PC-9 (cell line): ENCODE results near the gene ANKRD40CL. TPM values are rescaled to one million over a fixed set of nuclear protein-coding genes. Genes with fewer than 3 reads are reported as not detected.

Experiments
- BruUV-seq: library from RNA; stranded (reverse); fragments of 400-500 nt; replicated peaks from 2 replicates; lab custom pipeline; 2021; lab: Mats Ljungman, UMichigan
- CTCF ChIA-PET: fragments of 300-600 bp; sonication (Branson Sonifier 250); formaldehyde crosslinking; loops from one replicate; lab custom pipeline; 2022; ENCODE audit warnings: antibody characterized with exemption; lab: Charles Lee
- POLR2A ChIA-PET: fragments of 300-600 bp; sonication (Branson Sonifier 250); formaldehyde crosslinking; loops from one replicate; lab custom pipeline; 2022; ENCODE audit warnings: antibody characterized with exemption; ENCODE audit not compliant: unreplicated experiment; lab: Charles Lee
- DNase-seq, 2 experiments: peaks; one replicate each; pipeline versions ENCODE4 v3.0.0 to v3.0.0-alpha.2; 2015 to 2022; ENCODE audit warnings: mixed read lengths in 1 of 2
- H2AFZ ChIP-seq: fragments of 200-600 bp; sonication (generic); 2 replicates; pipeline ENCODE4 v1.8.1; 2017; ENCODE audit warnings: antibody characterized with exemption
- H3F3A ChIP-seq: fragments of 200-600 bp; sonication (generic); 2 replicates; pipeline ENCODE4 v1.8.1; 2017; ENCODE audit warnings: antibody characterized with exemption, mild to moderate bottlenecking, low read depth; ENCODE audit not compliant: insufficient read depth
- H3K27ac ChIP-seq: fragments of 200-600 bp; sonication (generic); 2 replicates; pipeline ENCODE4 v1.6.1; 2016; ENCODE audit warnings: mixed run types
- H3K27me3 ChIP-seq: fragments of 200-600 bp; sonication (generic); 2 replicates; pipeline ENCODE4 v1.6.1; 2016; ENCODE audit warnings: low read depth, mixed run types; ENCODE audit not compliant: insufficient read depth
- H3K36me3 ChIP-seq: fragments of 200-600 bp; sonication (generic); 2 replicates; pipeline ENCODE4 v1.6.1; 2016; ENCODE audit warnings: low read depth, mixed run types
- H3K4me1 ChIP-seq: fragments of 200-600 bp; sonication (generic); replicated peaks from 2 replicates; pipeline ENCODE4 v1.6.1; 2016; ENCODE audit warnings: mixed run types; ENCODE audit not compliant: insufficient read depth
- H3K4me2 ChIP-seq: fragments of 200-600 bp; sonication (generic); 2 replicates; pipeline ENCODE4 v1.6.1; 2017; ENCODE audit warnings: mixed run types
- H3K4me3 ChIP-seq: fragments of 200-600 bp; sonication (generic); 2 replicates; pipeline ENCODE4 v1.6.1; 2016; ENCODE audit warnings: mixed run types
- H3K79me2 ChIP-seq: fragments of 200-600 bp; sonication (generic); 2 replicates; pipeline ENCODE4 v1.6.1; 2017; ENCODE audit warnings: low read depth, mixed run types
- H3K9me2 ChIP-seq: fragments of 200-600 bp; sonication (generic); 2 replicates; pipeline ENCODE4 v1.8.1; 2017; ENCODE audit warnings: mild to moderate bottlenecking; ENCODE audit not compliant: insufficient read depth
- H3K9me3 ChIP-seq: fragments of 200-600 bp; sonication (generic); 2 replicates; pipeline ENCODE4 v1.8.1; 2016; ENCODE audit warnings: low read depth; ENCODE audit not compliant: insufficient read depth
- H4K20me1 ChIP-seq: fragments of 200-600 bp; sonication (generic); 2 replicates; pipeline ENCODE4 v1.8.1; 2017; ENCODE audit not compliant: insufficient read depth
- EZH2 ChIP-seq: fragments of 200-600 bp; sonication (generic); IDR thresholded peaks from 2 replicates; pipeline ENCODE4 v1.8.0; 2017; ENCODE audit warnings: antibody characterized with exemption, low read depth
- intact Hi-C: fragments of 100-400 bp; cut with micrococcal nuclease; formaldehyde crosslinking; loops from one replicate; pipeline ENCODE4 v1.10.0; 2022; ENCODE audit not compliant: unreplicated experiment
- total RNA-seq: library from RNA; stranded (reverse); gene quantifications from 2 replicates; pipeline ENCODE4 v1.2.3, GENCODE V29; 2021
- TF ChIP-seq, protein P1 (sequence below): fragments of 200-600 bp; sonication (generic); conservative IDR thresholded peaks from 2 replicates; pipeline ENCODE4 v1.6.1; 2017; ENCODE audit warnings: mixed run types, antibody characterized with exemption, mild to moderate bottlenecking, moderate library complexity

Gene ANKRD40CL
- total RNA-seq, 1 experiment from 2014 or later = not detected

DNA sequence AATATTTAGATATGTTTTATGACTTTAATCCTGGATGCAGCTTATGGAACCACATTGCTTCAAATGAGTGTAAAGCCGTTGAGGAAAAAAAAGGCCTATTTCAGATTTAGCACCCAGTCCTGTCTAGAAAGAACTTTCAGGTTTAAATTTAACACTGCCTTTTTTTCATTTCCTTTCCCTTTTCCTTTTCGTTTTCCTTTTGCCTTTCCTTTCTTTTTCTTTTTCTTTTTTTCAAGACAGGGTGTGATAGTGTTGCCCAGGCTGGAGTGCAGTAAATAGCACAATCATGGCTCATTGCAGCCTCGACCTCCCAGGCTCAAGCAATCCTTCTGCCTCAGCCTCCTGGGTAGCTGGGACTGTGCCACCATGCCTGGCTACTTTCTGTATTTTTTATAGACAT, 32.0 kb downstream of the ANKRD40CL start:
- no TSS peak for BruUV-seq
- Histone ChIP-seq H4K20me1 (peaks cover 98% of the 10 kb centered on the region), H3F3A (peaks cover 56% of the 10 kb centered on the region; the same call in 1 of the 2 replicates), H3K4me3 (no peak overlapping the region), H3K4me2 (no peak overlapping the region), H3K9me2 (no peaks in the 10 kb centered on the region), H2AFZ (no peak overlapping the region), H3K9me3 (no peaks in the 10 kb centered on the region), H3K79me2 (peaks cover 100% of the 10 kb centered on the region), H3K27me3 (no peaks in the 10 kb centered on the region), H3K36me3 (peaks cover 36% of the 10 kb centered on the region), H3K4me1 (0 out of 2 replicates have a peak, but pooled peaks cover 6% of the 10 kb centered on the region), H3K27ac (no peak overlapping the region)
- TF ChIP-seq, protein P1, sequence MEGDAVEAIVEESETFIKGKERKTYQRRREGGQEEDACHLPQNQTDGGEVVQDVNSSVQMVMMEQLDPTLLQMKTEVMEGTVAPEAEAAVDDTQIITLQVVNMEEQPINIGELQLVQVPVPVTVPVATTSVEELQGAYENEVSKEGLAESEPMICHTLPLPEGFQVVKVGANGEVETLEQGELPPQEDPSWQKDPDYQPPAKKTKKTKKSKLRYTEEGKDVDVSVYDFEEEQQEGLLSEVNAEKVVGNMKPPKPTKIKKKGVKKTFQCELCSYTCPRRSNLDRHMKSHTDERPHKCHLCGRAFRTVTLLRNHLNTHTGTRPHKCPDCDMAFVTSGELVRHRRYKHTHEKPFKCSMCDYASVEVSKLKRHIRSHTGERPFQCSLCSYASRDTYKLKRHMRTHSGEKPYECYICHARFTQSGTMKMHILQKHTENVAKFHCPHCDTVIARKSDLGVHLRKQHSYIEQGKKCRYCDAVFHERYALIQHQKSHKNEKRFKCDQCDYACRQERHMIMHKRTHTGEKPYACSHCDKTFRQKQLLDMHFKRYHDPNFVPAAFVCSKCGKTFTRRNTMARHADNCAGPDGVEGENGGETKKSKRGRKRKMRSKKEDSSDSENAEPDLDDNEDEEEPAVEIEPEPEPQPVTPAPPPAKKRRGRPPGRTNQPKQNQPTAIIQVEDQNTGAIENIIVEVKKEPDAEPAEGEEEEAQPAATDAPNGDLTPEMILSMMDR = no peak
- TF ChIP-seq EZH2 = no peak
- POLR2A ChIA-PET = no interaction called here
- CTCF ChIA-PET = interaction anchor here (0.7 kb wide), 1 partner anchor 65 kb away, joined by 12 read pairs; no protein-coding TSS in a partner anchor
- DNase-seq = no peak
- intact Hi-C loops = no loop called here

GRCh38 chr17:50731575-50732460, 35.5 kb downstream of the ANKRD40CL start:
- peaks cover 8% of the 10 kb centered on the region; the same call in 1 of the 2 replicates for H3K36me3 ChIP-seq
- ChIA-PET CTCF (no interaction called here), POLR2A (no interaction called here)
- H4K20me1 ChIP-seq = peaks cover 98% of the 10 kb centered on the region
- no peaks in the 10 kb centered on the region for H3K9me2 ChIP-seq
- peaks cover 100% of the 10 kb centered on the region for H3K79me2 ChIP-seq
- no peaks in the 10 kb centered on the region for H3K9me3 ChIP-seq
- intact Hi-C loops = no loop called here
- TF ChIP-seq, protein P1 = no peak
- TF ChIP-seq EZH2 = no peak
- 0 out of 2 replicates have a peak, but pooled peaks cover 6% of the 10 kb centered on the region for H3K4me1 ChIP-seq
- H3K27me3 ChIP-seq = no peaks in the 10 kb centered on the region
- no peak overlapping the region for H2AFZ ChIP-seq
- 0 out of 2 replicates have a peak overlapping the region, but pooled peaks have one; percentile 20 for H3K27ac ChIP-seq
- peaks cover 63% of the 10 kb centered on the region for H3F3A ChIP-seq
- no peak overlapping the region for H3K4me3 ChIP-seq
- no peak overlapping the region for H3K4me2 ChIP-seq
- no peak for DNase-seq
- no TSS peak for BruUV-seq

DNA sequence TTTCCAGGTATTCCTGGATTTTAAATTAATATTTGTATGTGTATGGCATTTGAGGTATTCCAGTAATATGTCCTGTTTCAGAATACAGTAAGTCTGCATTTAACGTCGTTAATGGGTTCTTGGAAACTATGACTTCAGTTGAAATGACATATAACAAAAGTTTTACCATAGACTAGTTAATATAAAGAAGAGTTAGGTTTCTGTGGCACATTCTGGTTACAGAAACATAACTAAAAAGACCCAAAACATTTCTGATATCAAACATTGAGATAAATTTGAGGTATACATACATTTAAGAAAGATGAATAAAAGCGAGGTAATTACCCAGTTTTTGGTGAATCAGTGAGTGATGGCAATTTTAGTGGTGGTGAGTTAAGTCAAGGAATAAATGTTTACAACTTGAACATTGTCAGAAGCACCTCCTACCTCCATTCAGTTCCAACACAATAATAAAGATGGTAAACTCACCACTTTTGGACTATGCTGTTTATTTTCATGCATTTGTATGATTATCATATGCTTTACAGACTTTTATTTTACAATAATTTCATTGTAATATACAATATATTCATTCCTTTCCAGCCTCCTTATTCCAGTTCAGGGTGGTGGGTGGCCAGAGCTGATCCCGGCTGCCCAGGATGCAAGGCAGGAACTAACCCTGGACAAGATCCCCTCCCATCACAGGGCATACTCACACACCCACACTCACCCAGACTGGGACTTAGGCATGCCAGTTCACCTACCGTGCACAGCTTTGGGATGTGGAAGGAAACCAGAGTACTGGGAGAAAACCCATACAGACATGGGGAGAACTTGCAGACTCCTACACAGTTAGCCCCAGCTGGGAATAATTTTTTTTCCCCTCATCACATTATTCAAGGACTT, 38.2 kb downstream of the ANKRD40CL start:
- Histone ChIP-seq H3K27me3 (no peaks in the 10 kb centered on the region), H2AFZ (no peak overlapping the region), H3K4me2 (no peak overlapping the region), H3F3A (peaks cover 61% of the 10 kb centered on the region), H3K9me3 (no peaks in the 10 kb centered on the region), H3K4me3 (no peak overlapping the region), H3K27ac (no peak overlapping the region), H3K79me2 (peaks cover 100% of the 10 kb centered on the region), H3K4me1 (peaks cover 15% of the 10 kb centered on the region), H4K20me1 (peaks cover 99% of the 10 kb centered on the region), H3K9me2 (no peaks in the 10 kb centered on the region), H3K36me3 (peaks cover 14% of the 10 kb centered on the region)
- POLR2A ChIA-PET = no interaction called here
- no TSS peak for BruUV-seq
- CTCF ChIA-PET = no interaction called here
- TF ChIP-seq, protein P1 = no peak
- no peak for TF ChIP-seq EZH2
- intact Hi-C loops = no loop called here
- DNase-seq = no peak
